Dermis blood vessel endothelial cell (primary cell): ENCODE measurements around the gene SPTLC3. TPM values are rescaled to one million over a fixed set of nuclear protein-coding genes. Genes with fewer than 3 reads are reported as not detected.

ENCODE experiments used
- DNase-seq: peaks from one replicate; pipeline ENCODE4 v3.0.0; 2010
- total RNA-seq: library from RNA; depleted of rRNA; stranded (reverse); fragments of >200 nt; gene quantifications from 2 replicates; pipeline ENCODE4 v1.2.3, GENCODE V29; 2014

The SPTLC3 gene
- total RNA-seq, 1 donor from 2014 or later = 0.68 TPM

DNA sequence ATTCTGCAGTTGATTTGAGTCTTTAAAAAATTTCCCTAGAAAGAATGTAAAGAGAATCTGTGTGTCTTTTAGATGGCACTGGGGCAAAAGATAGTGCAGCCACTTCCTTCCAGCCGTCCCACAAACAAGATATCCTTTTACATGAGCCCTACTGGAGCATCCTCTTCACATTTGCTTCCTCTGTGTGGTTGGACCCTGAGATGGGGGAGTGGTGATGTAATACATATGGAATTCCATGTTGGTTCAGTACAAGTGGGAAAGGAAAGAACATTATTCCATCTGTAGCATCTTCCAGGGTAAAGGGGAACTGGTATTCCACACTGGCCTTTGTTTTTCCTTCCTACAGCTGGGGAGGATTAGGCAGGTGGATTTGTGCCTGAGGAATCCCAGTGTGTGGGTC, 133.4 kb downstream of the SPTLC3 start:
- no peak for DNase-seq

DNA sequence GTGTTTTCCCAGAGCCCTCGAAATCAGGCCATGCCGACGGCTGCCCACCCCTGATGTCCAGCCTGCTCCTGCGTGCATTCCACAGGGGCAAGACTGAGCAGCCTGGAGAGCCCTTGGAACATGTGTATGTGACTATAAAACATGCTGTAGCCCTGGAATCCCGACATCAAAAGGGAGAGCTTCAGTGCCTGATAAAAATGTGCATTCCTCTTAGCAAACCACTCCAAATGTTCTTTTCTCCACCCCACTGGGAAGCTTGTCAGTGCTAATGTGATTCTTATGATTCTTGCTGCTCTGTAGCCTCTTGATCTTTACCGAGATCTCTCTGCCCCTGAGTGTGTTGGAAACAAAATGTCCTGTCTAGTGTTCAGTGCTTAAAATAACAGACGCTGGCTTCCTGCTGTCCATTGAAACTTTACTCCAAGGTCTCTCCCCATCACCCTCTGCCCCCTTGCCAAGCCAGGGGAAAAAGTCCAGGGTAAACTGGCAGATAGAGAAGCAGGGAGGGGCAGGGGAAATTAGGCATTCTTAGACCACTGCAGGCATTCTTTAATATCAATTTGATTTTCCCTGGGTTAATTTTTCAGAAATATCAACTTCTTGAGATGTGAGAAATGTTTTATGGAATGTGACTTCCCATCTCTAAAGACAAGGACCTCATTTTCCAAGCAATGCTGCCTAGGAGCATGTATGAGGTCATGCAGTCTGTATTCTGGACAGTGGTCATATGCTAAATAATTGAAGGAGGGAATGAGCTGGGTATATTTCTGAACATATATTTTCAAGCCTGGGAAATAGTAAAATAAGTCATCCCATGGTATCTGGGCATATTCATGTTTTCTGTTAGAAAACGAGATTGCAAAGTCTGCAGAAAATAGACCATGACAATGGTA, 138.5 kb downstream of the SPTLC3 start:
- DNase-seq = no peak

DNA sequence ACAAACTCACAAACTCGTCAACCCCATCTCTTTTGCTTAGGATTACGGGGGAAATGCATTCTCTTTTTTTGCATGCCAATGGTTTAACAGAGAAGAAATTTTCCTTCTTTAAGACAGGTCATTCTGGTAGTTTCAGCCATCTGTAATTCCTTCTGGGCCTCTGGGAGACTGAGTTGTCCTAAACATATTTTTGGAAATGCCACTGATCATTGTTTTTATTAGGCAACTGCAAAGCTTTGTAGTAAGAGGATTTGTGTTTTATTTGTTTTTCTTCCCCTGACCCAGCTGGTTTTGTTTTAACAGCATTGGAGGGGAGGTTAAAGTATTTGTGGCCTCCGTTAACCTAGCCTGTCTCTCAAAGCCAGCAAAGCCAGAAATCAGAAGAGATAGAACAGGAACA, 139.2 kb downstream of the SPTLC3 start:
- no peak for DNase-seq

DNA sequence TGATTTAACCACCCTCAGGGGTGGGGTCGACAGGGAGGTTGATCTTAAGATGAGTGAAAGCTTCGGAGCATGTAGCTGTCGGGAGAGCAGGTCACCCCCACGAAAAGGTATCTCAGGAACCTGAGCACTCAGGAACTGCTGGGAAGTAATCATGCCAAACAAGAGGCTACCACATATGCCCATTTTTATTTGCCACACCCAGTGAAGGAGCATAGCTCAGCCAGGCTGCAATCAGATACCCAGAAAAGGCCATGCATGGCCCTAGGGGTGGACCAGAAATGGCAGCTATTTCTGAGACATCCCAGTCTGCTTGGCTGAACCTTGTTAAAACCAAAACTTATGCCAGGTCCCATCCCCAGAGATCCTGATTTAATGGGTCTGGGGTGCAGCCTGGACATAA, 139.6 kb downstream of the SPTLC3 start:
- DNase-seq = no peak

DNA sequence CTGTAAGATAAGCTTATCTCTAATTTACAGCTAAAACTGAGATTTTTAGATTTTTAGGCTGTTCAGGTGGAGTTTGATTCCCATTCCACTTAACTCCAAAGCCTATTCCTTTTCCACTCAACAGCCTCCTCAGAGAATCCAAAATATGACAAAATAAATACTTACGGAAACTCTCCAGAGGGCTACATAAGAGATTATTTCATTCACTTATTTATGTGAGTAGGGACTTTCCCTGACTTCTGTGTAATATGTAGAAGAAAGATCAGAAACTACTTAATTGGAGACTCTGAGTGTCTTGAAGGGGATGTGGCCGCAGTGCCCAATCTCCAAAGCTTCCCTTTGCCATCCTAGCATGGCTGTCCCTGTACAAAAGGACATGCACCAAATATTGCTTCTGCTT, 140.2 kb downstream of the SPTLC3 start:
- no peak for DNase-seq

DNA sequence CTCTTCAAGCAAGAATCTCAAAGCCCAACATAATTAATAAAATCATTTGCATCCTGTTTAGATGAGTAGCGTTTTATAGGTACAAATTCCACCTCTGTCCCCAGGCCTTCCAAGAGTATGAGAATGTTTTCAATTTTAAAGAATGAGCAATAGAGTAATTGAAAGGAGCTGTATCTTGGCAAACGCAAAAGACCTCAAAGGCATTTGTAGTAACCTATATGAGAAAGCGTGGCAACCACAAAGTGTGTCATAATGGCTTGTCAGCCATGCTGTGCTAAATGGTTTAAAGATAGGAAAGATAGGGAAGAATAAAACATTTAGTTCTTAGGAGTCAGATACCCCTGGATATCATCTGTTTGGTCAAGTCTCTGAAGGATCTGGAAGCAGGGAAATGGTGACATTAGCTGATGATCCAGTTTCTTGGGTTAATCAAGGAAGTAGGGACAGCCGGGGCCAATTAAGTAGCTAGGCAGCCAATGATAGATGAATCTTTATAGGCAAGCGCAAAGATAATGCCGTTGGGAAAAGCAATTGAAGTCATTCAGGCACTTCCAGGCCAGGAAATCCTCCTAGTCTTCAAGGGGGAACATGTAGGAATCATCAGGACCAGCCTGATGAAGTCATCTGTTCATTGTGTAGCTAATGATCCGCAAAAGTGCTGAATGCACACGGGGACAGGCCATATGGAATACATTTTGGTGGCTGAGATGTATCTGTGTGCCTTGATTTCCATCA, 140.8 kb downstream of the SPTLC3 start:
- DNase-seq = no peak

DNA sequence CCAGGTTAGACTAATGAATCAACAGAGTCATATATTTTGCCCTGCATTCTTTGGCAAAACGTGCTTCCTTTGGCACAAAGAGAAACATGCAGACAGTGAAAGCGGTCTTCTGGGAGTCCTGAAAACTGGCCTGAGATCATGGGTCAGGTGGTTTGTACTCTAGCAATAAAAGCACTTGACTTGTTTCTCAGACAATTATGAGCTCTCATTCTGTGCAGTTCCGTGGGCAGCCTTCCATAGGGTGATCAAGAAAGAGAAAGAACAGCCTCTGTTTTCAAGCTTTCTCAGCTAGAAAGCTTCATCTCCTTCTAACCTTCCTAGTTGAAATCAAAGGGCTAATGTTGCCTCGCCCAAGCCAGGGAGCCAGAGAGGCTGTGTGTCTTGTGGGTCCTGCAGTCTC, 149.6 kb downstream of the SPTLC3 start:
- peak; percentile 2 for DNase-seq

DNA sequence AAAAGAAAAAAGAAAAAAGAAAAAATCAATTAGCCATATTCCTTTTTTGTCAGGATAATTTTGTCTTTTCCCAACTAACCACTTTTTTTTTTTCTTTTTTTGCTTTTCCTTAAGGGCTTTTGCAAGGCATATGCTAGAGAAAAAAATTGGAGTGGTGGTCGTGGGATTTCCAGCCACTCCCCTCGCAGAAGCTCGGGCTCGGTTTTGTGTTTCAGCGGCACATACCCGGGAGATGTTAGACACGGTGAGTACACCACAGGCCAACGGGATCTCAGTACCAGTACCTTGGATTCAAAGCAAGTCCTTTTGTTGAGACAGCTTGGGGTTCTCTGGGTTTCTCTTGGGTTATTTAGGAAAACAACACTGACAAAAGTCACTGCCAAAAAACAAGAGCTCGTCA, 151.1 kb downstream of the SPTLC3 start:
- no peak for DNase-seq

DNA sequence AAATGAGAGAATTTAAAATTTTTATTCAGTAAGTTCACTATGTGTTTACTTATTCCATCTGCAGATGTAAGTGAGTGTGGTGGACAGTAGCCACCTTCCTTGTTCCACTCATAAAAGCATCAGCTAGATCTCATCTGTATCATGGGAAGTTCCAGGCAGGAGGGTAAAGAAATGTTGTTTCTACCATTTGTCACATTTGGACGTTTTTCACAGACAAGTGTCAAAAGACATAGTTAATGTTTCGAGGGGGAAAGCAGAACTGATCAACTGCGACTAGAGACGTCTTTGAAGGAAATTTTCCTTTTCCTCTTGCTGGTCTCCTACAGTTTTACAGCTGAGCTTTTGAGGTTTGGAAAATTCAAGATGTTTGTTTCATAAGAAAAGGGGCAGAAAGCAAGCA, 156.4 kb downstream of the SPTLC3 start:
- DNase-seq = no peak

DNA sequence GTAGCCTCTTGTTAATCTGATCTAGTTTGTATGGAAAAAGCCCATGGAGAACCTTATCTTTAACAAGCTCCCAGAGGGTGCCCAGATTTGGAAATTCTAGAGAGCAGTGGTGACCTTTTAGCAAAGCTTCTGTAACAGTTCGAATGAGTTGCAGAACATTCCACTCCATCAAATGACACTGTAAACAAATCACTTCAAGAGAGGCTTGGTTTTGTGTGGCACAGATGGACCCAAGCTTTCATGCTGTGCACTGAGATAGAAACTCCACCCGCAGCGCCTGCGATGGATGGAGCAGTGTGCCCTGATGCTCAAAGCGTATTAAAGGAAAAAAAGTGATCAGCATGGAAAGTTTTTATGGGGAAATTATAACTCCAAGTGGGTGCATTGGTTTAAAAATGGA, 157.2 kb downstream of the SPTLC3 start:
- DNase-seq = no peak

DNA sequence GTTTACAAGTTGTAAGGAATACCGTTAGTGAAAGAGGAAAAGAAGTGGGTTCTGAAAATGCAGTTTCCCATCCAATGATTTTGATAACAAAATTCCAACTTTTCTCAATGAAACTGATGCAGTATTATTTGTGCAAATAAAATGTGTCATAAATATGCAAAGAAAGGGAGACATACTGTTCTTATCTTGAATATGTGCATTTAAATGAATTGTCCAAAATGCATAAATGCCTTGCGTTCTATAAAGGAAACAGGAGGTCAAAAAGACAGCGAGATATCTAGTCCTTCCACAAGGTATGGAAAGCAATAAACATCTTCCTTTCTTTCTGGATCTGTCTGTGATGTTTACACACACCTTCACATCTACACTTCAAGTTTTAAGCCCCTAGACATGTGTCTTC, 157.7 kb downstream of the SPTLC3 start:
- no peak for DNase-seq

DNA sequence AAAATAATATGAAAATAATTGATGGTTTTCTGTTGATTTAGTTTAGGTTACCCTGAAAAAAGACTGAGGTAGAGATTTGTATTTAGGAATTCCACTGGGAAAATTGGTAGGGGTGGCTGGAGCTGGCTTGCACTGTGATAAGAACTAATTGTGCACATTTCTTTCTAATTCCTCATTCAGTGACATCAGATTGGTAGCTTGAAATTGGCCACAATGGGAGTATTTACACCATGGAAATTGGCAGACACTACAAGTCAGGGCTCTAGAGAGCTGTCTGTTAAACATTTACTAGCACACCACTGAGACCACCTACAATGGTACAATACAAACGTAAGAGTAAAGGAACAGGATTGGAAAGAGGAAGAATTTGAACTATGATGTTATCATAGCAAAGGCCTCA, 160.3 kb downstream of the SPTLC3 start:
- no peak for DNase-seq

DNA sequence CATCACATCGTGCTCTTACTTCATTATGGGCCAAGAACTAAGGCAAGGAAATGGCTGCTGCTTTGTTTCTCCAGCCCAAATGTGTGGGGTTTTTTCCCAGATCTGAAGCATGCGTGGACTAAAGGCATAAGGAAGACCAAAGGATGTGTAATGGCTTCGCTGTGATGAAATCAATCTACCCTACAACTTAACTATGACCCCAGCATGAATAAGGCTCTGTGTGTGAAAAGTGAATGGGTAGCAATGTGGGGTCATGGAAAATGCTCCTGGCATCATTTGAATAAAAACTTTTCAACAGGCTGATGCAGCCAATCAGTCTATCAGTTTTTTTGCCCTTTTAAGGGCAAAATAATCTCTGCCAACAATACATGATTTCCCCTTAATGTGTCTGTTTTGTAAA, 162.0 kb downstream of the SPTLC3 start:
- no peak for DNase-seq

DNA sequence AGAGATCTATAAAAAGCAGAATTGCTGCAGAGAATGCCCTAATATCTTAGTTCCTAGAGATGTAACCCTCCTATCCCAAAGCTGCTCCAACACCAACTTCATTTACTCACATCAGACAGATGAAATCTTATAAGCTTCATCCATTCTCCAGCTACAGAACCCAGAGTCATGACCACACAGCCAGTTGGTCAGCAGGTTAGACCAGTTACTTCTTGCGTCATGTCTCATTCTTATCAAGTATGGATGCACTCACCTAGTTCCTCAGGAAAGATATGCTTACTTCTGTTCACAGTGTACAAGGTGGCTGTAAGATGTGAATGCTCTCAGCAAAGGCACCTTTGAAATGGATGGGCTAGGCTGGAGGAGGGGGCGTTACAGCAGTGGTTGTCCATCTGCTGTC, 164.4 kb downstream of the SPTLC3 start:
- DNase-seq = no peak

DNA sequence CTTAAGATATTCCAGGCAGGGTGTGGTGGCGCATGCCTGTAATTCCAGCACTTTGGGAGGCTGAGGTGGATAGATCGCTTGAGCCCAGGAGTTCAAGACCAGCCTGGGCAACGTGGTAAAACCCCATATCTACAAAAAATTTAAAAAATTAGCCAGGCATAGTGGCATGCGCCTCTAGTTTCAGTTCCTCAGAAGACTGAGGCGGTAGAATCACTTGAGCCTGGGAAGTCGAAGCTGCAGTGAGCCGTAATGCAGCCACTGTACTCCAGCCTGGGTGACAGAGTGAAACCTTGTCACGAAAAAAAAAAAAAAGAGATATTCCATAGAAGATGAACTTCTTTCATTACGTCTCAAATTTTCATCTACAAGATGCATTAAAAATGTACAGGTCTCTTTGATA, 165.6 kb downstream of the SPTLC3 start:
- no peak for DNase-seq

DNA sequence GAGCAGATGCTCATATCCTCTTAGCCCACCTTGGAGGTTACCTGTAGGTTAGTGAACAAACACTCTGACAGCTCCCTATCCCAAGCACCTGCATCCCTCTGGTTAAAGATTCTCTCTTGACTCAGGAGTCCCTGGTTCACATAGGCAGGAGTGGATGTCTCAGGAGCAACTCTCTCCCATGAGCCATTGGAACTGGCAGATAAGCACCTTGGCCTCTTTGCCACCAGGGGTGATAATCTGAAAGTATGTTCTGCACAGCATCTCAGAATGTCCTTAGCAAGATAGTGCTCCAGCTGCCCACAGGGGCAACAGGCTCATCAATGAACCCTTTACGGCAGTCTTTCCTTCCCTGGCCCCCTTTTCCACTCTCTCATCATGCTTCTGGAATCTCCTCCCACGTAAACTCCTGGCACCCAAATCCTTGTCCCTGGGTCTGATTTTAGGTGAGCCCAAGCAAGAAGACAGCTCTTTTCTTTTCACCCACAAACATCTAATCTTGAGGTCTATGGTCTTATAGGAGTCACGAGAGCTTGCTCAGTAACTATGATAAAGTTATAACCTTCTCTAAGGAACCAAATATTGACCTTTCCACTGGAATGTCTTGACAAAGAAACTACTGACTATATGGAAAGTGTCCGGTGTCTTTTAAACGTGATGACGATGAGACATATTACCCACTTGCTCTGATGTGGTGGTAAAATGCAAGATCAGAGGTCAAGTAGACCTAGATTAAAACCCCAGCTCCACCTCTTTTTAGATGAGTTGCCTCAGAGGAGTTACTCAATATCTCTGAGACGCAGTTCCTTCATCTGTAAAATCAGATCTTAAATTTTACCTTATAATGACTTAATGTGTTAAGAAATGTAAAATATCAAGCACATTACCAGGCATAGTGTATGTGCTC, 172.5 kb downstream of the SPTLC3 start:
- no peak for DNase-seq

DNA sequence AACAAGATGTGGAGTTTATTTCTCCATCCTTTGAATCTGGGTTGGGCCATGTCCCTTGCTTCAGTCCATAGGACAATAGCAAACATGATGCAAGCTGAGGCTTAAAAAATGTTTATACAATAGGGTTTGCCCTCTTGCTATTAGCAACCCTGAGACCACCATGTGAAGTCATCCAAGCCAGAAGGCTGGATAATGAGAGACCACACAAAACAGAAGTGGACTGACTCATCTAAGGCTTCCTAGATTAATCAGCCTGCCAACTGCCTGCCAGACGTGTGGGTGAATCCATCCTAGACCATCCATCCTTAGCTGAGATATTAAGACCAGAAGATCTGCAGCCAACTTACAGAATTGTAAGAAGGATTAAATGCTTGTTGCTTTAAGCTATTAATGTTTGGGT, 174.2 kb downstream of the SPTLC3 start:
- DNase-seq = no peak

DNA sequence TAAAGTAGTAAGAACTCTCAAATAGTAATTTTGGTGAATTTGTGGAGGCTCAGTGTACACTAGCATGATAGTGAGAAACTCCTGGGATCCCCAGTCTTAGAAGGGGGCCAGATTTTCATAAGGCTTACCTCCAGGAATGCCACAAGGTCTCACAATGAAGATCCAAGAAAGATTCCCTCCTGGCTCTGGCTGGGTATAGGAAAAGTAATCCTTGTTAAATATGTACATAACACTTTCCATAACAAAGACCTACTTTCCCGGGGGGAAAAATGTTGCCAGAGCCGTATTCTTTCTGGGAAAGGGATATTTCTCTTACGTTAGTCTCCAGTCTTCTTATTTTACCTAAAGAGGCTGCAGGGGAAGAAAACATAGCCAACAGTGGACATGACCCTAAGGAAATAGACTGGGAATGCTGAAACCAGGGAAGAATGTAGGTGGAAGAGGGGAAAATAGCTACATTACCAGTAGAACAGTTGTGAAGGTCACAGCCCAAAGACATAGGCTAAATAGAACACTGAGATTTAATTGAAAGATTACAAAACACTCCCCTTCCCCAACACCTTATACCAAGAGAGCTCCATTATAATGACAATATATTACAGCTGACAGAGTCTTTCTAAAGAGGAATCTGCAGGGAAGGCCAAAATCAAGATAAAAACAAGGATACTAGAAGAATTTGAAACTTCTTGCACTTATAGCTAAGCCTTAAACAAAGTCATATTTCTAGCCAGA, 177.4 kb downstream of the SPTLC3 start:
- DNase-seq = no peak

DNA sequence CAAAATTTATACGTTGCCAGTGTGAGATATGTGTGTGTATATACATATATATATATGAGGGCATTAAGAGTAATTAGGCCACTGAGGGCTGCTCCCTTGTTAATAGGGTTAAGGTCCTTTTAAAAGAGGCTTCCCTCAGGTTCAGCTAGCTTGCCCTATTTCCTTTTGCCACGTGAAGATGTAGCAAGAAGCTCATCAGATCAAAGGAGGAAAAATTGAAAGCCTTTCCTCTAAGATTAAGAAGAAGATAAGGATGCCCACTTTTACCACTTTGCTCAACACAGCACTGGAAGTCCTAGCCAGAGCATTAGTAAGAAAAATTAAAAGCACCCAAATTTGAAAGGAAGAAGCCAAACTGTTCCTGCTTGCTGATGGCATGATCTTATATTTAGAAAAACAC, 179.1 kb downstream of the SPTLC3 start:
- no peak for DNase-seq

DNA sequence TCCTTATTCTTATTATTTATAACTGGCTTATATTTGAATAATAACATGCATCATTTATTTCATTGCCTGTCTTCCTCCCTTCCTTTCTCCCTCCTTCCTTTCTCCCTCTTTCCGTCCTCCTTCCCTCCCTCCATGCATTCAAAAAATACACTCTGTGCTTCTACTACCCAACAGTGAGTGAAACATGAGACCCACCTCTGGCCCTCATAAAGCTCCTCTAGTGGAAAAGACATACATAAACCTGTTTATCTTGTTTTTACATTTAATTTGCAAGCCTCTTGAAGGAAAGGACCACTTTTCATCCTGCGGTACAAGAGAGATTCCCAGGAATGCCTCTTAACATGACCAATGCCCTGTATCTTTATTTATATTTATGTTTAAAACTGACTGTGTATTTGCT, 190.5 kb downstream of the SPTLC3 start:
- DNase-seq = no peak

DNA sequence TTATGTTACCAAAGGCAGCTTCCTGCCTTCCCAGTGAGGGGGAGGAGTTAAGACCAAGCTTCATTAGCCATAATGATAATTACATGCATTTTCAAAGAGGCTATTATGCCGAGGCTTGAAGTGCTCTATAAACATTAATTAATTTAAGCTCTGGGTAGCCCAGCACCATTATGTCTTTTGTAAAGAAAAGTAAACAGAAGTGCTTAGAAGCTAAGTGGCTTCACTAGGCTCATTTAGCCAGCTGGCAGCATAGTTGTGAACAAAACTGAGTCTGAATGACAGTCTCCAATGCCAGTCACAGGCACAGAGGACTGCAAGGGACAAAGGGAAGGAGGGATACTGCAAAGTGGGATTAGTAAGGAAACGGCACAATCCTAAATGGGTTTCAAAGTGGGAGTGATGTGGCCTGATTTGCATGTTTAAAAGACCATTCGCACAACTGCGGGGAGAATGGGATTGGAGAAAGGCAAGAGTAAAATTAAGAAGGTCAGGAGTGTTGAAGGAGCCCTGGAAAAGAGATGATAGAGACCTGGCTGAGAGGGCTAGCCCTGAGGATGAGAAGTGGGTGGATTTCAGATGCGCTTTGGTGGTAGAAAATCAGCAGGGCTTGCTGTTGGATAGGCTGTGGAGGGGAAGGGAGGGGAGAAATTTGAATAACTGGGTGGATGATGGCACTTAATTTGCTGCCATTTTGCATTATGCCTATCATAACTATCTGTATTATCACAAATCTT, 192.2 kb downstream of the SPTLC3 start:
- no peak for DNase-seq

DNA sequence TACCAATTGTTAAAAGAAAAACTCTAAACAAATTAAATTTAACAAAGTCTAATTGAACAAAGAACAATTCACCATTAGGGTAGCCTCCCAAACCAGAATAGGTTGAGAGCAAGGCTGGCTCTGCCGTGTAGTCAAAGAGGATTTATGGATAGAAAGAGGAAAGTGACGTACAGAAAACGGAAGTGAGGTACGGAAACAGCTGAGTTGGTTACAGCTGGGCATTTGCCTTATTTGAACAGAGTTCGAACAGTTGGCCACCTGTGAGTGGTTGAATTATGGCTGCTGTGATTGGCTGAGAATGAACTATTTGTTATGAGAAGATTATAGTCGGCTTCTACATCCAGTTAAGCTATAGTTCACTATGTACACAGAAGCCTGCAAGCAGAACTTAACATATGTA, 193.8 kb downstream of the SPTLC3 start:
- no peak for DNase-seq
